ENCODE results near the gene CLCNKB. TPM values are rescaled to one million over a fixed set of nuclear protein-coding genes. Genes with fewer than 3 reads are reported as not detected.

CLCNKB gene
- total and polyA plus RNA-seq, 2 donors (not counting 3 experiments of a cell fraction or from before 2014, with no cell fraction given): 0.18 TPM; not detected in 1

- no peaks in the 10 kb centered on the region for H4K20me1 ChIP-seq (replicated peaks; ENCODE audit: control insufficient read depth, extremely low read depth, insufficient read depth, low read length)
- no peak overlapping the region for H2AFZ ChIP-seq (ENCODE audit: low read depth, low read length)
- H3K9me3 ChIP-seq (replicated peaks; ENCODE audit: control insufficient read depth, insufficient read depth, low read length): no peaks in the 10 kb centered on the region
- H3K4me1 ChIP-seq (ENCODE audit: control insufficient read depth, extremely low read depth, insufficient read depth, low read length): no peaks in the 10 kb centered on the region
- H3K4me2 ChIP-seq (ENCODE audit: insufficient read depth, low read length): no peak overlapping the region
- DNase-seq (ENCODE audit: low read depth, low spot score) (no peak), FAIRE-seq (no peak)
- no peaks in the 10 kb centered on the region for H3K36me3 ChIP-seq (ENCODE audit: control insufficient read depth in 2 of 2, extremely low read depth in 1 of 2, insufficient read depth in 2 of 2, low read length in 2 of 2)
- no peak overlapping the region for H3K27ac ChIP-seq (ENCODE audit: insufficient read depth, low read depth, low read length)
- no peak overlapping the region for H3K4me3 ChIP-seq (replicated peaks in 1 of 3; ENCODE audit: insufficient read depth in 1 of 3, low read depth in 1 of 3, low read length in 3 of 3)
- no TSS peak for BruUV-seq (replicated peaks)
- ChIA-PET CTCF (interaction anchor here (0.9 to 2.6 kb wide), 6 partner anchors 10 to 206 kb away, joined by 3 to 18 read pairs (median 6); partner anchors contain the start of gene ZBTB17), POLR2A (no interaction called here)
- H3K79me2 ChIP-seq (ENCODE audit: control insufficient read depth, insufficient read depth, low read length): no peaks in the 10 kb centered on the region
- no peaks in the 10 kb centered on the region for H3K9me1 ChIP-seq (replicated peaks; ENCODE audit: control insufficient read depth, extremely low read depth, insufficient read depth, low read length)
- no peak for TF ChIP-seq CTCF (IDR thresholded peaks at IDR 0.05; ENCODE audit: extremely low read depth in 1 of 2, insufficient read depth in 1 of 2, low read depth in 1 of 2, low read length in 2 of 2)
- no peak for TF ChIP-seq GATA2 (IDR thresholded peaks at IDR 0.05; ENCODE audit: insufficient read depth, insufficient read length, low read depth, low read length)
- no peak for TF ChIP-seq POLR2A (IDR thresholded peaks at IDR 0.05; ENCODE audit: low read depth, low read length)
- no peak for TF ChIP-seq MYC (IDR thresholded peaks at IDR 0.05; ENCODE audit: low read depth, low read length)
- no peak overlapping the region for H3K9ac ChIP-seq (replicated peaks; ENCODE audit: extremely low read depth, insufficient read depth, low read length)
- dilution Hi-C loops (cut with MboI; ENCODE audit: extremely low pct_ligation_motif_present, low sequenced_read_pairs) (no loop called here), intact Hi-C loops (cut with micrococcal nuclease) (no loop called here)
- peaks cover 0 to 2% of the 10 kb centered on the region in 2 experiments for H3K27me3 ChIP-seq (ENCODE audit: control insufficient read depth in 2 of 2, insufficient read depth in 2 of 2, low read length in 2 of 2)
Observed at GRCh38 chr1:15997637-15998280, 45.8 kb upstream of the CLCNKB start.

- Histone ChIP-seq H3K4me1 (ENCODE audit: control insufficient read depth, extremely low read depth, insufficient read depth, low read length) (no peaks in the 10 kb centered on the region), H3K79me2 (ENCODE audit: control insufficient read depth, insufficient read depth, low read length) (no peaks in the 10 kb centered on the region), H3K27me3 (ENCODE audit: control insufficient read depth in 2 of 2, insufficient read depth in 2 of 2, low read length in 2 of 2) (peaks cover 0 to 2% of the 10 kb centered on the region in 2 experiments), H3K4me3 (replicated peaks in 1 of 3; ENCODE audit: insufficient read depth in 1 of 3, low read depth in 1 of 3, low read length in 3 of 3) (no peak overlapping the region), H3K27ac (ENCODE audit: insufficient read depth, low read depth, low read length) (no peak overlapping the region), H2AFZ (ENCODE audit: low read depth, low read length) (no peak overlapping the region), H4K20me1 (replicated peaks; ENCODE audit: control insufficient read depth, extremely low read depth, insufficient read depth, low read length) (no peaks in the 10 kb centered on the region), H3K9ac (replicated peaks; ENCODE audit: extremely low read depth, insufficient read depth, low read length) (no peak overlapping the region), H3K4me2 (ENCODE audit: insufficient read depth, low read length) (no peak overlapping the region), H3K36me3 (ENCODE audit: control insufficient read depth in 2 of 2, extremely low read depth in 1 of 2, insufficient read depth in 2 of 2, low read length in 2 of 2) (no peaks in the 10 kb centered on the region), H3K9me3 (replicated peaks; ENCODE audit: control insufficient read depth, insufficient read depth, low read length) (no peaks in the 10 kb centered on the region), H3K9me1 (replicated peaks; ENCODE audit: control insufficient read depth, extremely low read depth, insufficient read depth, low read length) (no peaks in the 10 kb centered on the region)
- intact Hi-C loops (cut with micrococcal nuclease): no loop called here
- no TSS peak for BruUV-seq (replicated peaks)
- POLR2A ChIA-PET: no interaction called here
- TF ChIP-seq MAX (IDR thresholded peaks at IDR 0.05; ENCODE audit: insufficient read depth, insufficient read length) (no peak), EZH2 (IDR thresholded peaks at IDR 0.05; ENCODE audit: borderline replicate concordance, low read depth, low read length, severe bottlenecking) (no peak), POLR2AphosphoS5 (IDR thresholded peaks at IDR 0.05; ENCODE audit: insufficient read depth, low read depth, low read length) (no peak), MYC (IDR thresholded peaks at IDR 0.05; ENCODE audit: low read depth, low read length) (no peak), POLR2A (IDR thresholded peaks at IDR 0.05; ENCODE audit: low read depth, low read length) (no peak), FOS (IDR thresholded peaks at IDR 0.05; ENCODE audit: borderline replicate concordance, insufficient read depth, low read length) (no peak), GATA2 (IDR thresholded peaks at IDR 0.05; ENCODE audit: insufficient read depth, insufficient read length, low read depth, low read length) (no peak), JUN (IDR thresholded peaks at IDR 0.05; ENCODE audit: borderline replicate concordance, insufficient read depth, insufficient read length, low read depth) (no peak), CTCF (IDR thresholded peaks at IDR 0.05; ENCODE audit: extremely low read depth in 1 of 2, insufficient read depth in 1 of 2, low read depth in 1 of 2, low read length in 2 of 2) (no peak)
- dilution Hi-C loops (cut with MboI; ENCODE audit: extremely low pct_ligation_motif_present, low sequenced_read_pairs): no loop called here
- CTCF ChIA-PET: interaction anchor here (0.7 to 2.6 kb wide), 3 partner anchors 9 to 207 kb away, joined by 3 to 18 read pairs (median 10); no protein-coding TSS in a partner anchor
- no peak for DNase-seq (ENCODE audit: low read depth, low spot score)
- no peak for FAIRE-seq
Observed at GRCh38 chr1:15998929-15999328, 44.7 kb upstream of the CLCNKB start.
